ENCODE measurements around the gene MSMO1.

- TF ChIP-seq POLR2A (IDR thresholded peaks at IDR 0.05; ENCODE audit: low read length) (no peak), GATA1 (IDR thresholded peaks at IDR 0.05; ENCODE audit: low read depth, low read length) (no peak)
These were observed 39.6 kb downstream of the MSMO1 start for GRCh38 chr4:165367040-165367439.

Data from erythroblast (primary cell).